OCI-LY7 (cell line): ENCODE results near the gene HES2.

Experiments
- CTCF ChIP-seq: fragments of 200-600 bp; sonication (generic); conservative IDR thresholded peaks from 2 replicates; pipeline ENCODE4 v1.5.1; 2014; ENCODE audit warnings: mild to moderate bottlenecking, antibody characterized with exemption, low read length, moderate library complexity, mixed read lengths
- EZH2phosphoT487 ChIP-seq: fragments of 200-600 bp; sonication (generic); IDR thresholded peaks from 2 replicates; pipeline ENCODE4 v1.6.1; 2018; ENCODE audit warnings: low read depth, borderline replicate concordance, mild to moderate bottlenecking, mixed run types, antibody characterized with exemption, low read length, moderate library complexity, mixed read lengths

GRCh38 chr1:6414881-6415626 lies 4.7 kb downstream of the HES2 start:
- TF ChIP-seq CTCF = no peak
- TF ChIP-seq EZH2phosphoT487 = no peak
